ENCODE data around the gene CDK5R1. TPM values are rescaled to one million over a fixed set of nuclear protein-coding genes. Genes with fewer than 3 reads are reported as not detected.

Gene CDK5R1
- polyA plus RNA-seq, 3 donors: 0.44 to 1.0 (median 0.48) TPM

- Mint-ChIP-seq H3K4me1 (peaks cover 93% of the 10 kb centered on the region), H3K27me3 (ENCODE audit: low read depth in 3 of 3) (peaks cover under 1 to 8% (median 5%) of the 10 kb centered on the region in 3 donors), H3K4me3 (peak overlapping the region; percentile 40 to 61), H3K27ac (peak overlapping the region; percentile 82 to 93 (median 87)), H3K9me3 (peaks cover 0 to 4% (median 0%) of the 10 kb centered on the region in 7 donors), H3K36me3 (peaks cover 28 to 33% of the 10 kb centered on the region in 2 donors)
- Histone ChIP-seq H3K27ac (ENCODE audit: low read depth in 1 of 2, low read length in 2 of 2) (peak overlapping the region; percentile 57 to 77), H3K4me3 (replicated peaks in 1 of 3; ENCODE audit: low read depth in 2 of 3, low read length in 3 of 3) (peak overlapping the region in 1 of 3 experiments; percentile 68), H2AFZ (ENCODE audit: insufficient read depth, low read depth, low read length, poor library complexity, severe bottlenecking) (peak overlapping the region; percentile 60), H3K27me3 (ENCODE audit: control insufficient read depth in 2 of 2, insufficient read depth in 2 of 2, low read length in 2 of 2) (no peaks in the 10 kb centered on the region), H4K20me1 (ENCODE audit: insufficient read depth, low read length) (peaks cover 20% of the 10 kb centered on the region), H3K79me2 (ENCODE audit: insufficient read depth, low read length) (peaks cover 23% of the 10 kb centered on the region), H3K4me1 (ENCODE audit: control insufficient read depth in 1 of 2, insufficient read depth in 2 of 2, low read length in 2 of 2) (peaks cover 84 to 94% of the 10 kb centered on the region in 2 donors), H3K9me3 (replicated peaks in 1 of 2; ENCODE audit: control insufficient read depth in 1 of 2, insufficient read depth in 1 of 2, low read length in 2 of 2) (no peaks in the 10 kb centered on the region), H3K9ac (ENCODE audit: insufficient read depth, low read length, poor library complexity, severe bottlenecking) (peak overlapping the region; percentile 47), H3K36me3 (replicated peaks in 1 of 2; ENCODE audit: control insufficient read depth in 1 of 2, insufficient read depth in 2 of 2, low read length in 2 of 2) (peaks cover 5 to 16% of the 10 kb centered on the region in 2 donors), H3K4me2 (replicated peaks; ENCODE audit: extremely low read depth, low read length, poor library complexity, severe bottlenecking) (peak overlapping the region; percentile 69)
- no peak for TF ChIP-seq CTCF (IDR thresholded peaks at IDR 0.05)
- 17% methylated on average over 7 of the region's 7 CpGs for WGBS (ENCODE audit: insufficient coverage)
- intact Hi-C loops (cut with micrococcal nuclease): no loop called here
- DNase-seq: peak; percentile 37 to 73 (median 56)
Measured at GRCh38 chr17:32492648-32493289, 6.0 kb downstream of the CDK5R1 start.

GRCh38 chr17:32493571-32493970 lies 6.8 kb downstream of the CDK5R1 start:
- peaks cover 5 to 10% of the 10 kb centered on the region in 2 donors for H3K36me3 ChIP-seq (replicated peaks in 1 of 2; ENCODE audit: control insufficient read depth in 1 of 2, insufficient read depth in 2 of 2, low read length in 2 of 2)
- WGBS (ENCODE audit: insufficient coverage): 80% methylated on average over 15 of the region's 15 CpGs
- peaks cover 23 to 25% of the 10 kb centered on the region in 2 donors for H3K36me3 Mint-ChIP-seq
- no peaks in the 10 kb centered on the region for H3K27me3 ChIP-seq (ENCODE audit: control insufficient read depth in 2 of 2, insufficient read depth in 2 of 2, low read length in 2 of 2)
- peaks cover 76 to 86% of the 10 kb centered on the region in 2 donors for H3K4me1 ChIP-seq (ENCODE audit: control insufficient read depth in 1 of 2, insufficient read depth in 2 of 2, low read length in 2 of 2)
- peak overlapping the region; percentile 69 for H3K4me2 ChIP-seq (replicated peaks; ENCODE audit: extremely low read depth, low read length, poor library complexity, severe bottlenecking)
- H4K20me1 ChIP-seq (ENCODE audit: insufficient read depth, low read length): peaks cover 12% of the 10 kb centered on the region
- H3K79me2 ChIP-seq (ENCODE audit: insufficient read depth, low read length): peaks cover 15% of the 10 kb centered on the region
- H3K27ac ChIP-seq (ENCODE audit: low read depth in 1 of 2, low read length in 2 of 2): peak overlapping the region; percentile 57 to 77
- no peak overlapping the region for H3K4me3 Mint-ChIP-seq
- intact Hi-C loops (cut with micrococcal nuclease): no loop called here
- peaks cover 0 to 6% (median 2%) of the 10 kb centered on the region in 3 donors for H3K27me3 Mint-ChIP-seq (ENCODE audit: low read depth in 3 of 3)
- H3K4me3 ChIP-seq (replicated peaks in 1 of 3; ENCODE audit: low read depth in 2 of 3, low read length in 3 of 3): peak overlapping the region in 1 of 3 experiments; percentile 68
- H3K9me3 Mint-ChIP-seq: peaks cover 0 to 4% (median 0%) of the 10 kb centered on the region in 7 donors
- TF ChIP-seq CTCF (IDR thresholded peaks at IDR 0.05): no peak
- H3K9ac ChIP-seq (ENCODE audit: insufficient read depth, low read length, poor library complexity, severe bottlenecking): peak overlapping the region; percentile 47
- H2AFZ ChIP-seq (ENCODE audit: insufficient read depth, low read depth, low read length, poor library complexity, severe bottlenecking): peak overlapping the region; percentile 23
- peaks cover 86% of the 10 kb centered on the region for H3K4me1 Mint-ChIP-seq
- peak overlapping the region in 3 of 7 donors; percentile 78 to 93 (median 92) for H3K27ac Mint-ChIP-seq
- no peaks in the 10 kb centered on the region for H3K9me3 ChIP-seq (replicated peaks in 1 of 2; ENCODE audit: control insufficient read depth in 1 of 2, insufficient read depth in 1 of 2, low read length in 2 of 2)
- DNase-seq: no peak

All from CD14-positive monocyte (primary cell).